NCI-H446 (cell line): ENCODE data around the gene TRIM63.
"Not testable (repeated sequence)": the region's sequence is repeated elsewhere in the genome, so short reads cannot be mapped to it uniquely, and the experiment has no call there.

ENCODE experiments used
- DNase-seq, 2 experiments: peaks; one replicate each; lab custom pipeline; 2025; lab: John Stamatoyannopoulos, UW

Gene TRIM63

DNA sequence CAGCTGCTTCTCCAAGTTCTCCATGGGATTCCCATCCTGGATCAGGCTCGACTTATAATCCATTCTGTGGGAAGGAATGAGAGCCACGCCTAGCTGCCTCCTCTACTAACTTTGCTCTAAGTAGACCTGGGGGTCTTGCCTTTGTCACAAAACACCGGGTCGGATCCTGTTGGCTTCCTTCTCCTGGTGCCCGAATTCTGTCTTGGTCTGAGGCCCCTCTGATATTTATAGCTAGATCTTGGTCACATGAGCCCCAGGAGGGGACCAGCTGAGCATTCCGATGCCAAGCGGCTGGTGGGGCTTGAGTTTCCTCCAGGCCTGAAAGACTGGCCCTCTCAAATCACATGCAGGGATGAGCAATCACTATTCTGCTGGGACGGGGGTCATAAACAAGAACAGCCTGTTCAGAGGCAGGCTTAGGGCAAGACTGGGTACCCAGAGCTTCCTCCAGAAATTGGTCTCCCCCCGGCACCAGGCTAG lies at the start of gene TRIM63:
TSS of gene TRIM63 (minus strand) at position 199 of the 480 bp plus-strand sequence. CDS start at position 63, 136 bp downstream.
- DNase-seq: no peak

DNA sequence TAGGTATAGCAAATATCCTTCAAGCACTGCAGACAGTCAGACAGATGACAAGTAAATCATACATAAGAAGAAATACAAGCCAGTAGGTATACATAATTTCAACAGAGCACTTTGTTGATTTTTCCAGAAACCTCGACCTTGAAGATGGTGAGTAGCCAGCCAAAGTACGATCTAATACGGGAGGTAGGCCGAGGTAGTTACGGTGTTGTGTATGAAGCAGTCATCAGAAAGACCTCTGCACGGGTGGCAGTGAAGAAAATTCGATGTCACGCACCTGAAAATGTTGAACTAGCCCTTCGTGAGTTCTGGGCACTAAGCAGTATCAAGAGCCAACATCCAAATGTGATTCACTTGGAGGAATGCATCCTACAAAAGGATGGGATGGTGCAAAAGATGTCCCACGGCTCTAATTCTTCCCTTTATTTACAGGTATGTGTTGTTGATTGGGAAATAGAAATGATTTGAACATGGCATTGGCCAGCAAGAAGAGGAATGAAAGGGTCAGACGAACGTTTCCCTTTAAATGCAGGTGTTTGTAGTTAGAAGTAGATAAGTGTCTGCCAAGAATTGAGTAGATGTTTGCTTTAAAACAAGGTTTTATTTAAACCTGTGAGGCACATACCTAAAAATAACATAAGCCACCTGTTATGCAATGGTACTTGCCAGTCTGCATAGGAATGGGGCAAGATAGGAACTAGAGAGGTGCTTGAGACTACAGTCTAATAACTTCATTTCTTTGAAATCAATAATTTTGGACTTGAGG lies 46.9 kb upstream of the TRIM63 start:
- DNase-seq: no peak

DNA sequence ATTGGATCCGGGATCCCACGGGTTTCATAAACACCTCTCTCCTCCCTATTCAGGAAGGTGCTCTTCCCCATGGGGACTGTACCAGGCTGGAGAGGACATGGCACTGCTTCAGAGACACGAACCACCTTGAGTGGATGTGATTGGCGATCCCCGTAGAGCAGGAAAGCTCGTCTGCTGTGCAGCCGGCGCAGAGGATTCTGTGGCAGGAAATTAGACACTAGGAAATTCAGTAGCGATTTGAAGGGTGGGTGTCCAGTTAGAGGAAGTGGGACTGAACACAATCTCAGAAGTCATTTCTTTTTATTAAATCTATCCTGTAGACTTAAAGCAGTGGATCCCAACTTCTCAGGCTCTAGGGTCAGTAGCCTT lies 45.0 kb upstream of the TRIM63 start:
- DNase-seq: no peak

DNA sequence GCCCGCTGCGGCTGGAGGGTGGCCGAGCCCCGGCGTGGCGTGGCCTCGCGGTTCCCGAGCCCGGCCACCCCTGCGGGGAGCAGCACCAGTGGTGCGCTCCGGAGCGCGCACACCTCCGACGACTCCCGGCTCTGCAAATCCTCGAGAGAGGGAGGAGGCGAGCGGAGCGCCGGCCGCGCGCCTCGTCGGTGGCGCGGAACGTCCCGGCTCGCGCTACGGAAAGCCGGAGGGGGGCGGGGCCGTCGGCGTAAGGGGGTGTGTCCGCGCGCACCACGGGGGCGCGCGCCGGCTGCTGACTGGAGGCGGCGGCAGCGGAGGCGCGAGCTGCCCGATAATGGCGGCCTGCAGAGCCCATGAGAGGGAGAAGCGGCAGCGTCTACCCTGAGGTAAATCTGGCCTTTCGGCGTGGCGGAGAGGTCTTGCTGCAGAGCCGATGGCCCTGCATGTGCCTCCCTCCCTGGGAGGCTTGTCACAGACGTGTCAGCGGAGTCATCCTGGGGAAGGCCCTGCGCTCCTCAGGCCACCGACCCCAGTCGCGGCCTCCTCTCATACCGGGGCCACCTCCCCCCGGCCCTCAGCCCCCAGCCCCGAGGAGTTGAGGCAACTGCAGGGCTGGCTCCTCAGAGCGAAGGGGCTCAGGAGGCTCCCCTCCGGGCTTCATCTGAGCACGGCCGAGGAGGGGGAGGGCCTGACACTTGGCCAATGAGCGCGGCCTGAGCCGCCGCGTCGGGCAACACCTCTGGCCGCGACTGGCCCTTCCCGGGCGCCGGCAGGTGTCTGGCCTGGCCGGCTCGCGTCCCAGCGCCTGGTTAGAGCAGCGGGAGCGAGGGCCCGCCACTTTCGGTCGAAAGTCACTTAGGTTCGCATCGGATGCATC lies 44.3 kb upstream of the TRIM63 start, which contains the start of gene PDIK1L:
TSS of gene PDIK1L (plus strand) at position 295 of the 877 bp plus-strand sequence. CDS start 2,485 bp downstream, outside the sequence.
- peak; percentile 85 to 98 for DNase-seq

DNA sequence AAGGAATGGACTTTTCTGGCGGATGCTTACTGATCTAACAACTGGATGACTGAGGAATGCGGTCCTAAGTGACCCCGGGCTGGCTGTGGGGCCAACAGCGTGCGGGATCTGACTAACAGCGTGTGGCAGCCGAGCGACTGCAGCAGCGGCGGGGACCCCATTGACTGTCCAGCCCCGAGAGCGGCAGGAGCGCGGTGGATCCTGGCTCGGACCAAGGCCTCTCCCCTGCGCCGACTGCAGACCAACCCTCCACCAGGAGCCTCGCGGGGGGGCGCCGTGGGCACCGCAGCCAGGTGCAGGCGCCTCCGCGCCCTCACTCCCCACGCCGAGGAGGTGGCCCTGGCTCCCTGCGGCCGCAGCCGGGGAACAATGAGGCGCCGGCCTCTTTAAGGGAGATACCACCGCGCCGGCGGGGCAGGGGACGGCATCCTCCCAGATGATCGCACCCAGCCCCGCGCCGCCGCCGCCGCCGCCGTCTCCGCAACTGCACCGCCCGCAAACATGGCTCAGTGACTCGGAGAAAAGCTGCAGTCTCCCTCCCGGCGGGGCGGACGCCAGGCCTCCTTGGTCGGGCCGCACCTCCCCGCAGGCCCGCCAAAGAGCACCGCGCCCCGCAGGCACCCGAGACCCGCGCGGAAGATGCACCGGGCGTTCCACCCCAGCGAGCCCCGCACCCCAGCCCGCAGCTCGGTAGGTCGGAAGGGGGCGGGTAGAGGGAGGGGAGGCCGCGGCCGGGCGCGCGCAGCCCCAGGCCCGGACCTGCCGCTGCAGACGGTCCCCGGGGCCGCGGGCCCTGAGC lies 43.5 kb upstream of the TRIM63 start:
- DNase-seq: peak; percentile 39 to 67

DNA sequence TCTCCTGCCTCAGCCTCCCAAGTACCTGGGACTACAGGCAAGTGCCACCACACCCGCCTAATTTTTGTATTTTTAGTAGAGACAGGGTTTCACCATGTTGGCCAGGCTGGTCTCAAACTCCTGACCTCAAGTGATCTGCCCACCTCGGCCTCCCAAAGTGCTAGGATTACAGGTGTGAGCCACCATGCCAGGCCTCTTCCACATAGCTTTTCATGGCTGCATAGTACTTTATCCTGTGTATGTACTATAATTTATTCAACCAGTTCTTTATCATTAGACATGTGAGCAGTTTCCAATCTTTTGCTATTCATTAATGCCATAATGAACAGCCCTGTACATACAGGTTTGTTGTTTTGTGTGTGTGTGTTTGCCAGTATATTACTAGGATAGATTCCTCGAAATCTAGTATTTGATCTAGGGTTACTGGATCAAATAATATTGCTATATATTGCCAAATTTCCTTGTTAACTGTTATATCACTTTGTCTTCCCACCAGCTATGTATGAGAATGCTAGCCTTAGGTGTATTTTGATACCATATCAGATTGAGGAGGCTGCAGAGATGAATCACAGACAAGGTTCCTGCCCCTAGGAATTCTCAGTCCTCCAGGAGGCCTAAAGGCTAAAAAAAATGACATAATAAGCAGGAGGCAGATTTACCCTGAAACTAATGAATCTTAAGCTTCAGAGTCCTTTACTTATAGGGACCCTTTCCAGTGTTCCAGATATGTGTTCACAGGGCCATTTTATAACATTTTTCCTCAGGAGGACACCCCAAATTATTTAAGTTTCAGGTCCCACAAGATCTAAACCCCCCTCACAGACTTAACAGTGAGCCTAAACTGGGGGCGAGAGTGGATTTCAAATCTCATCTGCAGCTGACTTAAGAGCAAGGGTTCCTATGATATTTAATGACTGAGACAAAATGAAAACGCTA lies 42.1 kb upstream of the TRIM63 start:
- DNase-seq: no peak

DNA sequence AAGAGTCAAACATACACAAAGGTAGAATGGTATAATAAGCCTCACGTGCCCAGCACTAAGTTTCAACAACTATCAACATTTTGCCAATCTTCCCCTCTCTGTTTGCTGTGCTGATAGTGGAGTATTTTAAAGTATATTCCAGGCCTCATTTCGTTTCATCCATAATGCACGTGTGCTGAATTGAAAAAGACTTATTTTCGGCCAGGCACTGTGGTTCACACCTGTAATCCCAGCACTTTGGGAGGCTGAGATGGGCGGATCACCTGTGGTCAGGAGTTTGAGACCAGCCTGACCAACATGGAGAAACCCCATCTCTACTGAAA lies 37.8 kb upstream of the TRIM63 start:
- DNase-seq: not testable (repeated sequence)

DNA sequence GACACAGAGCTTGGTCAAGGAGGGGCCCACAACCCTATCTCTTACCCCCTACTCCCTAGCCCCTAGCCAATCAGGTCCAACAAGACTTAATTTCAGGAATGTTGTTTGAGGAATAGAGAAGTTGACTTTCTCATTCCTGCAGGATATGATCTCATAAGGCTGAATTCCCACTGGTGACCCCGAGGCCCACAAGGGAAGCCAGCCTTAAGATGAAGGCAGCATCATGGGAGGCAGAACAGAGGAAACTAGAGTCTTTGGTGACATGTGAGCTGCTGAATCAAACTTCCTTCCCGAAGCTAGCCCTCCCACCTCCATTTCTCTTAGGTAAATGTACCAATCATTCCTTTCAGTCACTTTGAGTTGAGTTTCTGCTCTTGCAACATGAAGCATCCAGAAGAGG lies 35.1 kb upstream of the TRIM63 start:
- no peak for DNase-seq

DNA sequence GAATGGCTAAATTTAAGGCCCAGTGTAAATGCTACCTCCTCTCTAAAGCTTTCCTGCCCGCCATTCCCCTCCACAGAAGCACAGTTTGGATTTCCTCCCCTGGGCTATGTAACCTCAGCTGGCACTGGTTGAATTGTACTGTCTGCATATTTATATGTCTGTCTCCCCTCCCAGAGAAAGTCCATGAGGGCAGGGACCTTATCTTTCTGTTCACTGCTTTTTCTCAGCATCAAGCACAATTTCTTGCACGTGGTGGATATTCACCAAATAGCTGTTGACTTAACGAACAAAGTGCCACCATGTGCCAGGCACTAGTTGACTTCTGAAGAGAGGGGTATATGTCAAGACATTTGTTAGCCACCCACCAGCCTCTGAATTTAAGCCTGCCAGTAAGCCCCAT lies 34.7 kb upstream of the TRIM63 start:
- no peak for DNase-seq

DNA sequence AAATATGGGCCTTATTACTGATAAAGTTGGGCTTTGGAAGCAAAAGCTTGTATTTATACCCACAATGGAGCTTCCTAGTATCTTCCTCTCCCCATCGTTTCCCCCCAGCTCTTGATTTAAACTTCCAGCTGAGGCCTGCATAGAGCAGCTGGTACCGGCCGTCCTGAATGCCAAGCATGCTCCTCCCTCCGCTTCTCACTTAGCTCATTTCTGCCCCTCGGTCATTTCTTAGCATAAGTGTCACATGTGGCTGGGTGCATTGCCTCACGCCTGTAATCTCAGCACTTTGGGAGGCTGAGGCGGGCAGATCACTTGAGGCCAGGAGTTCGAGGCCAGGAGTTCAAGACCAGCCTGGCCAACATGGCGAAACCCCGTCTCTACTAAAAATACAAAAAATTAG lies 32.8 kb upstream of the TRIM63 start:
- not testable (repeated sequence) for DNase-seq

DNA sequence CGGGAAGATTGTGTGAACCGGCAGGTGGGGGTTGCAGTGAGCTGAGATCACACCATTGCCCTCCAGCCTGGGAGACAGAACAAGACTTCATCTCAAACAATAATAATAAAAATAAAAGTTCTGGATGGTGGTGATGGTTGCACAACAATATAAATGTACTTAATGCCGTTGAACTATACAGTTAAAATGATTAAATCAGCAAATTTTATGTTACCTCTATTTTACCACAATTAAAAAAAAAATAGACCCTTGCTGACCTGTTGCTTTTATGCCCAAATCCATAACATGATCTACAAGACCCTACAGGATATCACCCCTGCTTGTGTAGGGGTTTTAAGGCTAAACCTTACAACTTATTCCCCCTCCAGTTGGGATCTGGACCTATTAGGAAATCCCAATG lies 32.4 kb upstream of the TRIM63 start:
- DNase-seq: no peak

DNA sequence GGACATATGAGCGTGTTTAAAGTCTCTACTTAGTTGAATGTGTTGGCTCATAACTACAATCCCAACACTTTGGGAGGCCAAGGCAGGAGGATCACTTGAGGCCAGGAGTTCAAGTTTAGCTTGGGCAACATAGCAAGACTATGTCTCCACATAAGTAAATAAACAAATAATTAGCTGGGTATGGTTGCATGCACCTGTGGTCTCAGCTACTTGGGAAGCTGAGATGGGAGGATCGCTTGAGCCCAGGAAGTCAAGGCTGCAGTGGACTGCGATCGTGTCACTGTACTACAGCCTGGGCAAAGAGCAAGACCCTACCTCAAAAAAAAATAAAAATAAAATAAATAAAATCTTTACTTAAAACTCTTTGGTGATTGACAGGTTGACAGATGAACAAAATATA lies 31.2 kb upstream of the TRIM63 start:
- DNase-seq: no peak

DNA sequence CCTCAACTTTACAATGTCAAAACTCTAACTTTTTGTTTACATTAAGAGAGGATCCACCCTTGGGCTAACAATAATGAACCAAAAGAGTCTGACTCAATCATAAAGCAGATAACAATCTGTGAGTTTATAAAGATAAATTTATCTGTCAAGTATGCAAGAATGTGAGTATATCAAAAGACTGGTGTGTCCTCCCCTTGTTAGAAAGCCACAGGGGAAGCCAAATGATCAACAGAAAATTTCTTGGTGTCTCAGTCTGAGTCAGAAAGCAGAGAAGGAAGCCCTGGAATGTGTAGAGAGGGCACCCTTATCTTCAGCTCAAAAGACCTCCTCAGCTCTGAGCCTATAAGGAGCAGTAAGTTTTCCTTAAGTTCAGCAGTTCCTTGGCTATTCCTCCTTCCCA lies 30.3 kb upstream of the TRIM63 start:
- no peak for DNase-seq

DNA sequence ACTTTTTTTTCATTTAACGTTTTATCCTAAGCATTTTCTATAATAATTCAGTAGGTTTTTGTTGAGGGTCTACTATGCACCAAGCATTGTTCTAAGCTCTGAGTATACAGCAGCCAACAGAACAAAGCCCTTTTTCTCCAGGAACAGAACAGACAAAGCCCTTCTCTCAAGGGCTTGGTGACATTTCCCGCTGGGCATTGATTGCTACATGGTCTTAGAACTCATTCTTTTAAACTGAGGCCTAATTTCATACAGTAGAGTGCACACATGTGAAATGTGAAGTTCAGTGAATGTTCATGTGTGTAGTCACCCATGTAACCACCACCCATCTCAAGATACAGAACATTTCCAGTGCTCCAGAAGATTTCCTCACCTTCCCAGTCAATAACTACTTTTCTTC lies 29.0 kb upstream of the TRIM63 start:
- no peak for DNase-seq

DNA sequence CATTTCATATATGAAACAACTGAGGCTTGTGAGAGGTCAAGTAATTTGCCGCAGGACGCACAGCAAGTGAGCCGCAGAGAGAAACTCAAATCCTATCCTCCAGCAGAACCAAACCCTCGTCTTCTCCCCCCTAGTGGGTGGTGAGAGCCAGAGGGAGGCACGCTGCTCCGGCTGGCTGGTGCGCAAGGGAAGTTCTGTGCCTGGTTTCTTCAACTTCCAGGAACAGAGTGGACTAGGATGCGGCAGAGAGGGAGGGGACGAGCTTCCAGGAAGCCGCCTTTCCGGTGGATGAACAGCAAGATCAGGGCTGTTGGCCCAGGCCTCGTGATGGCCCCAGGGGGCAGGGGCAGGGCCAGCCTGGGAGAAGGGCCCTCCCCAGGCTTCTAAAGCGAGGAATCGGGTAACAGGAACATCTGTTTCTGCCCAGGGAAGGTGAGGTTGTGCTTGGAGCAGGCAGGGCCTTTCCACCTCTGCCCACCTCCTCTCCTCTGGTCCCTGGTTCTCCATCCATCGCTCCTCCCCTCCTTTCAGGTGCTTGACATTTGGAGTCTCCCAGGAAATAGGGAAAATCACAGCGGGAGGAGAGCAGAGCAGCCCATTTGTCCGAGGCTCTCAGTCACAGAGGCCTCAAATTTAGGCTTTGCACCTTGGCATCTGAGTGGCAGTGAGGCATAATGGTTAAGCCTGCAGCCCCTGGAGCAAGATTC lies 27.4 kb upstream of the TRIM63 start:
- peak in 1 of 2 experiments; percentile 32 for DNase-seq

DNA sequence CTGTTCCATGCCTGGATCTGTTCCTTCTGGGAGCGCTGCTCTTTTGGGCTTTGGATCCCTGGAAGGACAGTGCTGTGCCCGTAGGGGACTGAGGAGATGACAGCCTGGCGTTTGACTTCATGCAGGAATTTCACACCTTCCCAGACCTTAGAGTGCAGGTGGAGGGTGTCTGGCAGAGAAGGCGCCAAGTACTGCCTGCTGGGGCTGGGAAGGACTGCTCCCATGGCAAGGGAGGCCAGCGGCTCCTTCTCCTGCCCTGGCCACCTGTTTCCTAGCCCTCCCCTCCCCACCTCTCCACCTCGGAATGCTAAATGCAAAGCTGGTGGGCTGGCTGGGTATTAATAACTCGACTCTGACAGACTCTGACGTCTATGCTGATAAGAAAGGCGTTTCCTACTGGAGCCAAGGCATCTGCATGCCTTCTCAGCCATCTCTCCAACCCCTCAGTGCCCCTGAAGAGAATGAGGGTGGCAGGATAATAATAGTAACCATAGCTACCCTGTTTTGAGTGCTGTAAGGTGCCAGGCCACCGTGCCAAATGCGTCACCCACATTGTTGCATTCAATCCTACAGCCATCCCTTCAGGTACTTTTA lies 26.7 kb upstream of the TRIM63 start:
- no peak for DNase-seq

DNA sequence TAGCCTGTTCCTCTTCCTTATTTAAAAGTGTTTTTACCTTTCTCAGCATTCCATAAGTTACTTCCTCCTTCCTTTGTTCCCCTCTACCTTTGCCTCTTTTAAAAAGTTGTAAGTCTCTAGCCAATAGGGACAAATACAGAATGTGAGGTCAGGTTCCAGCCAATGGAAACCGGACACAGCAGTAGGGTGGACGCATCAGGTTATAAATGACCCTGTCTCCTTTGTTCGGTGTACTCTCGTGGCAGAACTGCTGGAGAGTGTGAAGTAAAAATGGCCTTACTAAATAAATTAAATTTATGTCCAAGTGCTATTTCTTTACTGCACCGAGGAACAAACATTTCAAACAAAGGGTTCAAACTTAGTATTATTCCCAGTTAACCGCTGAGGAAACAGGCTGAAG lies 26.1 kb upstream of the TRIM63 start:
- not testable (repeated sequence) for DNase-seq

DNA sequence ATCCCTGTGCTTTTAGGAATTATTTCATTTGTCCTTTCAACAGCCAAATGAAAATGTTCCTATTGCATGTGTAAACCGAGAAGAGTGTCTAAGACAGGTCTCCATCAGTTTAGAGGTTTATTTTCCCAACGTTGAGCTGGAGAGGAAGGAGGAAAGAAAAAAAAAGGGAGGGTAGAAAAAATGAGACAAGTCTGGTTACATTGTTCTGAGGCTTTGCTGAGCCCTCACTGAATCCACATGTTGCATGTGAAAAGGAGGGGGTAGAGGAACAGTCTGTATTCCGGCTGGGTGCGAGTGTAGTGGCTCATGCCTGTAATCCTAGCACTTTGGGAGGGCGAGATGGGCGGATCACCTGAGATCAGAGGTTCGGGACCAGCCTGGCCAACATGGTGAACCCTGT lies 25.0 kb upstream of the TRIM63 start:
- no peak for DNase-seq

DNA sequence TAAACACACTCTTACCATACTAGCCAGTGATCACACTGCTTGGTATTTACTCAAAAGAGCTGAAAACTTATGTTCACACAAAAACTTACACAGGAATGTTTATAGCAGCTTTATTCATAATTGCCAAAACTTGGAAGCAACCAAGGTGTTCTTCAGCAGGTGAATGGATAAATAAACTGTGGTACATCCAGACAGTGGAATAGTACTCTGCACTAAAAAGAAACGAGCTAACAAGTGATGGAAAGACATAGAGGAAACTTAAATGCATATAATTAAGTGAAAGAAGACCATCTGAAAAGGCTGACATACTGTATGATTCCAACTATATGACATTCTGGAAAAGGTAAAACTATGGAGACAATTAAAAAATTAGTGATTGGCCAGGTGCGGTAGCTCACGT lies 23.5 kb upstream of the TRIM63 start:
- DNase-seq: no peak

DNA sequence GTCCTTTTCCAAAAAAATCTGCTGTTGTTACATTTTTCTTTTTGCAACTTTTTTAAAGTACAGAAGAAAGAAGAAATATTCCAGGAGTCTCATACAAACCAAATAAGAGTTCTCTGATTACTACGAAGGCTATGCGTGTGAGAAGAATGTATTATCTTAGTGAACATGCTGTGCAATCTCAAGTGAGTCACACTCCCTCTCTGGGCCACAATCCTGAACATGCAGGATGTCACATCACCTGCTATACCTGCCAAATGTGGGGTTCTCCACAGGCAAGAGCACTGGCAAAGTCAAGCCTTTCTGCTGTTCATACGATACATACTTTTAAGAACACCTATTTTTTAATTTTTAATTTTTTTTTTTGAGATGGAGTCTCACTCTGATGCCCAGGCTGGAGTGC lies 21.7 kb upstream of the TRIM63 start:
- DNase-seq: no peak
